Common myeloid progenitor, CD34-positive (primary cell): ENCODE results near the gene RUFY1. TPM values are rescaled to one million over a fixed set of nuclear protein-coding genes. Genes with fewer than 3 reads are reported as not detected.
A peak's percentile ranks its signal among the peaks of the same experiment; 100 is the strongest.
"Not testable (repeated sequence)": the region's sequence is repeated elsewhere in the genome, so short reads cannot be mapped to it uniquely, and the experiment has no call there.

Experiments
- CTCF ChIA-PET: fragments of 350-600 bp; sonication (Branson Sonifier 250); formaldehyde crosslinking; loops from one replicate; lab custom pipeline; 2021; ENCODE audit warnings: antibody characterized with exemption; lab: Charles Lee
- POLR2A ChIA-PET: fragments of 350-600 bp; sonication (Branson Sonifier 250); formaldehyde crosslinking; loops from one replicate; lab custom pipeline; 2021; ENCODE audit warnings: antibody characterized with exemption; lab: Charles Lee
- DNase-seq, 3 donors: peaks; one replicate each; pipeline versions ENCODE4 v3.0.0 to v3.0.0-alpha.2; 2013
- H3K27ac ChIP-seq, 2 experiments: 1 replicate in 1 of 2; 2 replicates in 1 of 2; pipeline ENCODE4 v1.7.0; 2013; ENCODE audit warnings: inconsistent platforms in 2 of 2, low read length in 2 of 2, mild to moderate bottlenecking in 2 of 2, low read depth in 1 of 2, moderate library complexity in 1 of 2; ENCODE audit not compliant: severe bottlenecking in 2 of 2, insufficient read depth in 1 of 2, poor library complexity in 1 of 2
- H3K27me3 ChIP-seq, 5 experiments: replicated peaks in 2 of 5; 1 replicate in 3 of 5; 2 replicates in 2 of 5; pipeline versions ENCODE4 v1.6.1 to v1.7.0; 2013; ENCODE audit warnings: low read length in 4 of 5, mild to moderate bottlenecking in 2 of 5, moderate library complexity in 2 of 5, inconsistent platforms in 1 of 5; ENCODE audit not compliant: insufficient read depth in 5 of 5, control insufficient read depth in 4 of 5
- H3K36me3 ChIP-seq, 4 experiments: 1 replicate in 2 of 4; 2 replicates in 2 of 4; pipeline versions ENCODE4 v1.6.1 to v1.7.0; 2013; ENCODE audit warnings: low read length in 3 of 4, control low read depth in 1 of 4, mild to moderate bottlenecking in 1 of 4; ENCODE audit not compliant: control insufficient read depth in 4 of 4, insufficient read depth in 4 of 4
- H3K4me1 ChIP-seq, 4 experiments: 1 replicate in 3 of 4; 2 replicates in 1 of 4; pipeline versions ENCODE4 v1.6.1 to v1.7.1; 2013; ENCODE audit warnings: low read length in 3 of 4, mild to moderate bottlenecking in 3 of 4, control low read depth in 1 of 4, inconsistent platforms in 1 of 4, moderate library complexity in 1 of 4; ENCODE audit not compliant: control insufficient read depth in 4 of 4, insufficient read depth in 4 of 4; ENCODE audit errors: control extremely low read depth in 1 of 4
- H3K4me3 ChIP-seq, 7 experiments: 1 replicate in 4 of 7; 2 replicates in 3 of 7; pipeline versions ENCODE4 v1.5.1 to v1.7.0; 2013; ENCODE audit warnings: mild to moderate bottlenecking in 7 of 7, low read length in 6 of 7, moderate library complexity in 6 of 7, inconsistent platforms in 2 of 7, low read depth in 2 of 7, control low read depth in 1 of 7; ENCODE audit not compliant: insufficient read depth in 4 of 7, control insufficient read depth in 1 of 7; ENCODE audit errors: extremely low read depth in 1 of 7
- H3K9me3 ChIP-seq, 5 experiments: 1 replicate in 4 of 5; 2 replicates in 1 of 5; pipeline versions ENCODE4 v1.6.1 to v1.7.1; 2013; ENCODE audit warnings: low read length in 4 of 5, mild to moderate bottlenecking in 2 of 5, inconsistent platforms in 1 of 5, low read depth in 1 of 5, moderate library complexity in 1 of 5; ENCODE audit not compliant: control insufficient read depth in 4 of 5, insufficient read depth in 2 of 5; ENCODE audit errors: control extremely low read depth in 1 of 5
- WGBS: methylation state at CpG from one replicate; pipeline ENCODE4 v1.1.5; 2013; ENCODE audit not compliant: insufficient coverage; 5-methylcytosine and 5-hydroxymethylcytosine counted together
- polyA plus RNA-seq: library from polyadenylated mRNA; unstranded; fragments of 120-200 nt; gene quantifications from one replicate; pipeline ENCODE4 v1.2.1, GENCODE V29; 2013

RUFY1 gene
- polyA plus RNA-seq, result 59.9 TPM

- CTCF ChIA-PET, result interaction anchor here (0.9 to 1.6 kb wide), 4 partner anchors 9 to 54 kb away, joined by 3 to 4 read pairs (median 3); no protein-coding TSS in a partner anchor
- peak within 1 kb of the TSS; percentile 74 to 98 (median 90) for H3K4me3 ChIP-seq
- H3K36me3 ChIP-seq, result peaks cover 0 to 6% (median 2%) of the 10 kb centered on the region in 4 experiments
- no peaks in the 10 kb centered on the region for H3K27me3 ChIP-seq
- H3K9me3 ChIP-seq, result no peaks in the 10 kb centered on the region
- POLR2A ChIA-PET, result interaction anchor here (0.6 to 1.6 kb wide), 3 partner anchors 9 to 52 kb away, joined by 3 to 8 read pairs (median 6); no protein-coding TSS in a partner anchor
- WGBS, result under 1% methylated on average over 93 of the region's 109 CpGs
- peak within 1 kb of the TSS; percentile 89 to 96 for H3K27ac ChIP-seq
- peak; percentile 81 to 94 (median 90) for DNase-seq
- peaks cover 2 to 29% (median 20%) of the 10 kb centered on the region in 4 experiments for H3K4me1 ChIP-seq
These were observed at the start of gene RUFY1 for GRCh38 chr5:179550511-179551342. TSS of gene RUFY1 (plus strand) at chr5:179550554. CDS start at chr5:179550570, 16 bp downstream.

- CTCF ChIA-PET, H3K4me3 ChIP-seq, POLR2A ChIA-PET, H3K27ac ChIP-seq, H3K4me1 ChIP-seq, DNase-seq, H3K9me3 ChIP-seq, H3K36me3 ChIP-seq, H3K27me3 ChIP-seq: not testable (repeated sequence)
- WGBS, result no CpG with 5 or more reads among the region's 11 CpGs
These were observed 48.4 kb upstream of the RUFY1 start for GRCh38 chr5:179501997-179502396.

GRCh38 chr5:179502420-179502819 is 47.9 kb upstream of the RUFY1 start:
- WGBS, result no CpG with 5 or more reads among the region's 8 CpGs
- CTCF ChIA-PET, H3K27ac ChIP-seq, H3K4me1 ChIP-seq, H3K27me3 ChIP-seq, POLR2A ChIA-PET, H3K4me3 ChIP-seq, DNase-seq, H3K9me3 ChIP-seq, H3K36me3 ChIP-seq: not testable (repeated sequence)

- POLR2A ChIA-PET, result no interaction called here
- WGBS, result 65% methylated on average over 6 of the region's 7 CpGs
- H3K4me3 ChIP-seq, result no peak overlapping the region
- peaks cover 0 to 3% (median 0%) of the 10 kb centered on the region in 5 experiments for H3K9me3 ChIP-seq
- H3K27me3 ChIP-seq, result no peaks in the 10 kb centered on the region
- DNase-seq, result no peak
- no peaks in the 10 kb centered on the region for H3K36me3 ChIP-seq
- CTCF ChIA-PET, result interaction anchor here (1.6 kb wide), 1 partner anchor 8 kb away, joined by 3 read pairs; no protein-coding TSS in a partner anchor
- peaks cover 0 to 11% (median 10%) of the 10 kb centered on the region in 4 experiments for H3K4me1 ChIP-seq
- no peak overlapping the region for H3K27ac ChIP-seq
These were observed 46.2 kb upstream of the RUFY1 start for GRCh38 chr5:179504191-179504590.

- DNase-seq, result no peak
These were observed 45.6 kb upstream of the RUFY1 start for GRCh38 chr5:179504600-179505396.

GRCh38 chr5:179505636-179506261 is 44.6 kb upstream of the RUFY1 start:
- CTCF ChIA-PET, result interaction anchor here (1.6 kb wide), 1 partner anchor 9 kb away, joined by 3 read pairs; no protein-coding TSS in a partner anchor
- H3K36me3 ChIP-seq, result no peaks in the 10 kb centered on the region
- no peaks in the 10 kb centered on the region for H3K27me3 ChIP-seq
- peaks cover 0 to 3% (median 0%) of the 10 kb centered on the region in 5 experiments for H3K9me3 ChIP-seq
- DNase-seq, result no peak
- over 99% methylated on average over 11 of the region's 12 CpGs for WGBS
- POLR2A ChIA-PET, result no interaction called here
- no peak overlapping the region for H3K4me3 ChIP-seq
- H3K4me1 ChIP-seq, result peaks cover 0 to 18% (median 15%) of the 10 kb centered on the region in 4 experiments
- no peak overlapping the region for H3K27ac ChIP-seq

More at GRCh38 chr5:179504600-179505396, 45.6 kb upstream of the RUFY1 start:
- WGBS, result 77% methylated on average over 10 of the region's 17 CpGs
- no peaks in the 10 kb centered on the region for H3K27me3 ChIP-seq
- peaks cover 0 to 3% (median 0%) of the 10 kb centered on the region in 5 experiments for H3K9me3 ChIP-seq
- no peaks in the 10 kb centered on the region for H3K36me3 ChIP-seq
- POLR2A ChIA-PET, result no interaction called here
- CTCF ChIA-PET, result interaction anchor here (1.6 kb wide), 1 partner anchor 8 kb away, joined by 3 read pairs; no protein-coding TSS in a partner anchor
- H3K27ac ChIP-seq, result no peak overlapping the region
- H3K4me3 ChIP-seq, result no peak overlapping the region
- H3K4me1 ChIP-seq, result peaks cover 0 to 16% (median 15%) of the 10 kb centered on the region in 4 experiments
